ENCODE data around the gene BLCAP.
"Not testable (repeated sequence)": the region's sequence is repeated elsewhere in the genome, so short reads cannot be mapped to it uniquely, and the experiment has no call there.

BLCAP gene

DNA sequence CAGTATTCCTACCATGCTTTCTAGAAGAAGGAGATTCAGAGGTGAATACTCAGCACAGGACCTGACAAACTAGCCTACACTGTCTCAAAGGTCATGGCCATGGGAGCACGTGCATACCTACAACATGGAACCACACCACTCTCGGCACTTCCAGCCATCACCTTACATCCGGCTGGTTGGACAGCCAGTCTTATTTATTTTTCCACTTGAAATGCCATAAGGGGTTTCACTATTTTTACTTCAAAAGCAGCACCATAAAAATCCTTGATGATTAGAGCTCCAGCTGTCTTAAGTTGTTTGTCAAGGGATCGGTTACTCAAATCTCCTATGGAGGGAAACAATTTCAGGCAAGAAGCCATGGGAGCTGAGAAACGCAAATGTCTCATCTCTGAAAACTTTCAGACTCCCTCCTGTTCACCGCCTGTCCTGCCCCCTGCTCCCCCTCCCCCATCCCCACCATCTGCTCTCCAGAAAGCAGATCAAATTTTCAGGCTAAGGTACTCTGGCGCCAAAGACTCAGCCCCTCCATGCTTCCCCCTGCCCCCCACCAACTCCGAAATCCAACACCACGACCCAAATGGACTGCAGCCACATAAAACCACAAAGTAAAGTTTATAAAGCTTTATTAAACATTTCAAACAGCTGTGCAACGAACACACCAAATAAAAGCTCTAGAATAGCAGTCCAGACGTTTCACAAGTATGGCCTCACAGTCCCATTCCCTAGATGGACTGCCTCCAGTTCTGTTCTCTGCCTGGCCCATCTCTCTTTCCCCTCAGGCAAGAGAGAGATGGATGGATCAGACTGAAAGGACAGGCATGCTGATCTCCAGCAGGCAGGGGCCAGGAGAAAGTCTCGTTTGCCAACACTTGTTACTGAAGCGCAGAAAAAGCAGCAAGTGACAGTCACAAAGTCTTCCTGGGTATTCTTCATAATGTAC lies 10.6 kb downstream of the BLCAP start:
- no peak for DNase-seq (ENCODE audit: low read depth, low spot score)

DNA sequence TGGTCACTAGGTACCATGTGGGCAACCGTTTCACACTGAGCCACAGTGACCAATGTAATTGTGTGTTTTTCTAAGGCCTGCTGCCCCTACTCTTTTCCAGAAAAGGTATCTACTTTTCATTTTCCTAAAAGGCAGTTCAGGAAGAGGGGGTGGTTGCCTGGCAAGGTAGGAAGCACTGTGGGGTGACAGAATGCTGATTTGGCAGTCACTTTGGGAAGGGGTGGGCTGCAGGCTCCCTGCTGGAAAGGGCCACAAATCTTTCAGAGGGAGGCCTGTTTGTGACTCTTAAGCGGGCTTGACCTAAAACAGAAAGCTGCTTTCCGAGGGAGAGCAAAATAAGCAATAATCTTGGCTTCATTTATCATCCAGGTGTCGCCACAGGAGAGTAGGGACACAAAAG lies 11.8 kb downstream of the BLCAP start:
- no peak for DNase-seq (ENCODE audit: low read depth, low spot score)

GRCh38 chr20:37513779-37514359 lies 13.8 kb downstream of the BLCAP start:
- DNase-seq (ENCODE audit: low read depth, low spot score): no peak

GRCh38 chr20:37511610-37512275 lies 15.9 kb downstream of the BLCAP start:
- no peak for DNase-seq (ENCODE audit: low read depth, low spot score)

DNA sequence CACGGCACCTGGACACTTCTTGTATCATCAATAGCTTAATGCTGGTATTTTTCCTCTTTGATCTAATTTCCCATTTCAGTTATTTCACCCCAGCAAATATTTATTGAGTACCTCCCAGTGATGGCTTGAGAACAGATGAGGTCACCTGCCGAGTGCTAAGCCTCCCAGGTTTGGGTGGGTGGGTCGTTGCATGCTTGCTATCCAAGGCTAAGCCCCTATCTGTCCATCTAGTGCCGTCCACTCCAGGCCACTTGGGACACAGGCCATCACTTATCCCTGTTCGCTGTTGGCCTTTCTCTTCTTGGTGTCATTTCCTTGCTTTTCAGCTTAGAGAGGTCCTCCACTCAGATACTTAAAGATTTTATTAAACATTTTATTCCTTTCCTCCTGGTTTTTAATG lies 17.4 kb downstream of the BLCAP start:
- no peak for DNase-seq (ENCODE audit: low read depth, low spot score)

DNA sequence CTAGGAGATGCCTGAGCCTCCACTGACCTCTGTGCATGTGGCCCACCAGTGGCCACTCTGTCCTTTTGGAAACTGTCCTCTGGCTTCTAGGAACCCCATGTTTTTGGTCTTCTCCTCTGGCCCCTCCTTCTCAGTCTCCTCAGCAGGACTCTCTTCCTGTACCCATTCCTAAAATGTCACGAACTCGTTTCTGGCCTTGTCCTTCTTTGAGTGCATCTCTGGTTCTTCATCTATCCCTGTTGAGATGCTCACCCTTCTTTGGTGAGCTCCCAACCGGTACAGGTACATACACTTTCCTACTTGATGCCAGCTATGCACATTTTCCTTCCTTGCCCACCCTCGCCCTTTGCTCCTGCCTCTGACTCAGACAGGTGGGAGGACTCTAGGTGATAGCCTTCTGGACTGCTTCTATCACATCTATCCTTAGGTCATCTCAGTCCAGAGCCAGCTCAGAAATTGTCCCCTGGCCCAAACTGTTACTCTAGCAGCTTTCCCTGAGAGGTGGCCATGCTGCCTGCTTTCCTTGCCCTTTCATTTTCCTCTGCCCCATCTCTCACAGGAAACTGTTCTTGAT lies 21.4 kb downstream of the BLCAP start:
- no peak for DNase-seq (ENCODE audit: low read depth, low spot score)

DNA sequence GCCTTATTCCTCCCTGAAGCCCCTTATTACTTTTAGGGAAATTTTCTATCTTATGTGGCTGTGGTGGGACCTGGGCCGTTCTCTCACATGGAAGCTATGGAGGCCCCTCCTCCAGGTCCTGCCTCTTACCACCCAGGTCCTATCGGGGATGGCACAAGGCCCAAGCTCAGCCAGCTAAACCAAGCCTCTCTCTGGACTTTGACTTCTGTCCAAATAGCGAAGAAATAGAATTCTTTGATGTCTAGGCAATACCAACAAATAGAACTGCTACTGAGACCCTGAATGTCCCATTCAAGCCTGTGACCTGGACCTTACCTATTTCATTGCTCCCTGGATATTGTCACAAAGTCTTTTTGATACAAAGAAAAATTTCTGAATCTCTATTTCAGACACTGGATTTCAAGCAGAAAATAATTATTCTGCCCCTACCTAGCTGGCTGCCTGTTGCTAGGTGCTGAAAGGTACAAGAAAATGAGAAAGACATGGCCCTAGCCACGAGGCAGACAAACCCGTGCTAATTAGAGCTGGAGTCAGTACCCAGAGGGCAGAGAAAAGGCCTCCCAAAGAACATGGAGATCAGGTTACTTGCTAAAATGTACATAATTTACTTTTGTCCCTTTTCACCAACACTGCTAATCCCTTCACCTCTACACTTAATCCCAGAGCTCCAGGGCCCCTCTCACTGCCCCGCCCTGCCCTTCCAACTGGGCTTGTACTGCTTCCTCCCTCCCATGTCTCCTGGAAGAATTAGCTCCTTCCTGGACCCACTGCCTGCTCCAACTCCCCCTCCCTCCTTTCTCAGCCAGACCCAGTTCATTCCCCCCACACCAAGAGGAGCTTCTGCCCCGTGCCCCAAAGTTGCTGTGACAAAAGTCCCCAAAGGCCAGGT lies 22.2 kb downstream of the BLCAP start:
- no peak for DNase-seq (ENCODE audit: low read depth, low spot score)

DNA sequence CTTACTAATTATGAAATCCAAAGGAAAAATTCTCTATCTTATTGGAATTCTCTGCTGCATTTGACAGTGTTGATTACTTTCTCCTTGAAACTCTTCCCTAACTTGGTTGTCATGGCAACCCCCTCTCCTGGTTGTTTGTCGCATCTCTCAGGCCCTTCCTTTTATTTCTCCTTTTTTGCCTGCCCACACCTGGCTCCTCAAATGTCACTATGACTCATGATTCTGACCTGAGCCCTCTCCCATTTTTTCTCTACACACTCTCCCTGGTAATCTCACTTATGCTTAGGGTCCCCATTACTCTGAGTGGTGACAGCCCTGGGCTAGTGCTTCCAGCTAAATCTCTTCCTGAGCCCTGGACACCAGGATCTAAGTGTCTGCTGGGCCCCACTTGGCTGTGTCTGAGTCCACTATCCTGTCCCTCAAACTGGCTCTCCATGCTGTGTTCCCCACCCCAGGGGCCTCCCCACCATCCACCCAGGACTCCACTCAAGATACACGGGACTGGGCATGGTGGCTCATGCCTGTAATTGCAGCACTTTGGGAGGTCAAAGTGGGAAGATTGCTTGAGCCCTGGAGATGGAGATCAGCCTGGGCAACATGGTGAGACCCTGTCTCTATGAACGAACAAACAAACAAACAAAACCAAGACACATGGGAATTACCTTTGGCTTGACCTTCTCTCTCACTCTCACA lies 23.1 kb downstream of the BLCAP start:
- no peak for DNase-seq (ENCODE audit: low read depth, low spot score)

DNA sequence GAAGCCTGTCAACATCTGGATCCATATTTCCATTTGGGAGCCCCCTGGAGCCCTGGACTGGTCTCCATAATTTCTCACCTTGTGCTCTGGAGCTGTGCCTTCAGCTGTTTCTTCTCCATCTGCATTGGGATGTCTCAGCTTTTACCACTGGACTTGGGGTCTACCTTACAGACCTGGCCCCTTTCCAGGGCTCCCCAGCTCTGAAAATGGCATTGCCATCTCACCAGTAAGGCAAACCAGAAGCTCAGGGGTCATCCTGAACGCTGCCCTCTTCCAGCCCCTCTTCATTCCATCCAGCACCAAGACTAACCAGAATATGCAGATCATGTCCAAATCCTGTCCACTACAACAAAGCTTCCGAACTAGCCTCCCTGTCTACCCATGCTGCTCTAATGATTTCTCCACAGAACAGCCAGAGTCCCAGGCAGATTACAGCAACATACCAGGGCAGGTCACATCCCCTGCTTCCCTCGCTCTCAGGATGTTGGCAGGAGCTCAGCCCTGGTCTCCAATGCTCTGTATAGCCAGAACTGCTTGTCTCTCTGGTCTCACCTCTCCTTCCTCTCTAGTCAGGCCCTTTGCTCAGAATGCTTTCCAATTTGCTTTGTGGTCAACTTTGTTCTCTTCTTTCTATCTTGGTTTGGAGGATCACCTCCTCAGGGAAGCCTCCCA lies 24.3 kb downstream of the BLCAP start:
- no peak for DNase-seq (ENCODE audit: low read depth, low spot score)

- DNase-seq (ENCODE audit: low read depth, low spot score): no peak
Measured at GRCh38 chr20:37502654-37503053, 25.0 kb downstream of the BLCAP start.

DNA sequence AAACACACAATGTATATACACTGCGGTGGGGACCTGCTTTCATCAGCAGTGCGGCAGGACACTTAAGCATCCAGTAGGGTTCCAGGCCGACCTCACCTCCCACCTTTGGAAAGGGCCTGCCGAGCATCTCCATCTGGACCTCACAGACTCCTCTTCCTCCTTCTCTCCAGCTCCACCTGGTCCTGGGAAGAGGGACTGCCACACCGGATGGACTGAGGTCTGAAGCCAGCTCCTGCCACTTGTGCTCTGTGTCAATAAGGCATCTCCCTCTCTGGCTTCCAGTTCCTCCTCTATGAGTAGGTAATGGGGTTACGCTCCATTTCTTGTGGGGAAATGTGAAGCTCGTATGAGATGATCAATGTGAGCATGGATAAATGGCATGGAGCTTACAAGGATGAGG lies 25.7 kb downstream of the BLCAP start:
- peak; percentile 40 for DNase-seq (ENCODE audit: low read depth, low spot score)

DNA sequence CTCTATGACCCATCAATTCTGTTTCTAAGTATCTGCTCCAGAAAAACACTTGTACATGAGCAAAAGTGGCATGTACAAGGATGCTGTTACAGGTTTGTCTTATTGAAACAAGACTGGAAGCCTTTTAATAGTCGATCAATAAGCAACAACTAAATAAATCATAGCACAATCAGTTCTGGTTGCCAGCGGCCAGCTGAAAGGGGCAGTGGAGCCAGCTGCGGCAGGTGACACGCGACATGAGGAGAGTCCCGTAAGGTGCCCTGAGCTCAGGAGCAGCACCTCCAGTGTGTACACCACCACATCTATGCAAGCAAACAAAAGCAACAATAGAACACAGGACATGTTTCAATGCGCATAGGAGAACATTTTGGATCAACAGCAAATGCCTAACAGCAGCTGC lies 27.4 kb downstream of the BLCAP start:
- DNase-seq (ENCODE audit: low read depth, low spot score): no peak

GRCh38 chr20:37498066-37498665 lies 29.5 kb downstream of the BLCAP start:
- DNase-seq (ENCODE audit: low read depth, low spot score): no peak

DNA sequence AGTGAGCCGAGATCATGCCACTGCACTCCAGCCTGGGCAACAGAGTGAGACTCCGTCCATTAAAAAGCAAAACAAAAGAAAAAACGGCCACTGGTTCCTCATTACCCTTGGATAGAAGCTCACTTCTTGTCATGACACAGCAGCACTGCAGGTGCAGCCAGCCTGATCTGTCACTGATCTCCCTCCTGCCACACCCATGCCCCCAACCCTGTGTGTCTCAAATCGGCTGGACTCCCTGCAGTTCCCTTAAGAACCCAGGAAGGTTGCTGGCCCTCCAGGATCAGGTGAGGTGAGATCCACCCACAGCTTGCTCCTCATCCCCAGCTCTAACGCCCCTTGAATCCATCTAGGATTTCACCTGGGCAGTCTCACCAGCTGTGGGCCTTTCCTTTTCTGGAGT lies 32.9 kb downstream of the BLCAP start:
- no peak for DNase-seq (ENCODE audit: low read depth, low spot score)

DNA sequence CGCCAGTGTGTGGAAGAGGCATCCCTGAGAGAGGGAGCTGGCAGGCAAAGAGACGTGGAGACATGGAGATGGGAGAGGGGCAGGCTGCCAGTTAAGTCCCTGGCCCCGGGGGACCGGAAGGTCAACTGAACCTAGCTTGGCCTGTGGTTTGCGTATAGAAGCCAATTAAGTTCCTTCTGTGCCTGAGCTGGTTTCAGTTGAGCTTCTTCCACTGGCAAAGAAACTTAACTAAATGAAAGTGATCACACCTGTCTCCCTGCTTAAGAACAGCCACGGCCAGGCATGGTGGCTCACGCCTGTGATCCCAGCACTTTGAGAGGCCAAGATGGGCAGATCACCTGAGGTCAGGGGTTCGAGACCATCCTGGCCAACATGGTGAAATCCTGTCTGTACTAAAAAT lies 33.4 kb downstream of the BLCAP start:
- no peak for DNase-seq (ENCODE audit: low read depth, low spot score)

DNA sequence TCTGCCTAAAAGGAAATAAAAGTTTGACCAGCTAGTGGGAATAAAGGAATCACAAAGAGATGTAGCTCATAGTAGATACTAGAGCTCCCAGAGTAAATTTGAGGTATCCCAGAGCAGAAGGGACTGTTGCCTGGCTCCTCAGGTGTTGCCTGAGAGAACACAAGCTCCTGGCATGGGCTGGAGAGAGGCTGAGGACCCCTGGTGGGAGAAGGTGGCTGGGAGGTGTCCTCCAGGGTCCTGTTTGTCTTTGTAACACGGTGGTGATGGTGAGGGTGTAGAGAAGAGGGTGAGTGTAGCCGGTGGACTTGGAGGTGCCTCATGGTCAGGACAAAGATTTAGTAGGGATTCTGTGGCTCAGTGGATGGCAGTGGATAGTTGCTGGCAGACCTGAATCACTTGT lies 34.7 kb downstream of the BLCAP start:
- DNase-seq (ENCODE audit: low read depth, low spot score): no peak

DNA sequence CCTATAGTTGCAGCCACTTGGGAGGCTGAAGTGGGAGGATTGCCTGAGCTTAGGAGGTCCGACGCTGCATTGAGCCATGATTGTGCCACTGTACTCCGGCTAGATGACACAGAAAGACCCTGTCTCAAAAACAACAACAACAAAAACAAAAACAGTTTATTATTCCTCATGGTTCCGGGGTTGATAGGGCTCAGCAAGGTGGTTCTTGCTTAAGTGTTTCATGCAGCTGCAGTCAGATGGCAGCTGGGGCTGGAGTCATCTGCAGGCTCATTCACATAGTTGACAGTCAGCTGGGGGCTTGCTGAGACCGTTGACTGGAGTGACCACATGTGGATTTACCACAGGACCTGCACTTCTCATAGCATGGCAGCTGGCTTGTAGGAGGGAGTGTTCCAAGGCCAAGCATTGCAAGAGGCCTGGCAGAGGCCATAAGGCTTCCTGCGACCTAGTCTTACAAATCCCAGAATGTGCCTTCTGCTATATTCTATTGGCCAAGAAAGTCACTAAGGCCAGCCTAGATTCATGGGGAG lies 35.5 kb downstream of the BLCAP start:
- DNase-seq (ENCODE audit: low read depth, low spot score): no peak

DNA sequence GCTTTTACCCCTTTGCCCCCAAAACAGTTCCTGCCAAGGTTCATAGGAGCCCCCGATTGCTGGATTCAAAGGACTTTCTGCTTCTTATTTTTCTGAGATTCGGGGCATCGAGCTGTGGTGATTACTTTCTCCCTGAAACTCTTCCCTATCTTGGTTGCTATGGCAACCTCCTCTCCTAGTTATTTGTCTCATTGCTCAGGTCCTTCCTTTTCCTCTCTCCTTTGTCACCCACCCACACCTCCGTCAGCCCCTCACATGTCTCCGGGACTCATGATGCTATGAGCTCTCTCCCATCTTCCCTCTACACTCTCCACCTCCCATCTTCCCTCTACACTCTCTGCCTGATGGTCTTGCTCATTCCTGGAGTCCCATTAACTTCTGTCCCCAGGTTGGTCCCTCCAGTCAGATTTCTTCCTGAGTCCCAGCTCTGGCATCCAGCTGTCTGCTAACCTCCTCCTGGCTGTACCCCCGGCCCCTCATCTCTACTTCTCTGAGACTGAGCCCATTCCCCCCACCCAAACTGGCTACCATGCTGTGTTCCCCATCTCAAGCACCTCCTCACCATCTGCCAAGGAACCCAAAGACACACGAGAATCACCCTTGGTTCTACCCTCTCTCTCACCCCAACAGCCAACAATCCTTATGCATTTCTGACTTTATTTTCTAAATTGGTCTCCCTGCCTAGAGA lies 36.9 kb downstream of the BLCAP start:
- no peak for DNase-seq (ENCODE audit: low read depth, low spot score)

DNA sequence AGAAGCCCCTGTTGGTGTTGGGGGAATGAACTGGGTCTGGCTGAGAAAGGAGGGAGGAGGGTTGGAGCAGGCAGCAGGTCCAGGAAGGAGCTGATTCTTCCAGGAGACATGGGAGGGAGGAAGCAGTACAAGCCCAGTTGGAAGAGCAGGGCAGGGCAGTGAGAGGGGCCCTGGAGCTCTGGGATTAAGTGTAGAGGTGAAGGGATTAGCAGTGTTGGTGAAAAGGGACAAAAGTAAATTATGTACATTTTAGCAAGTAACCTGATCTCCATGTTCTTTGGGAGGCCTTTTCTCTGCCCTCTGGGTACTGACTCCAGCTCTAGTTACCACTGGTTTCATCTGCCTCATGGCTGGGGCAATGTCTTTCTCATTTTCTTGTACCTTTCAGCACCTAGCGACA lies 41.5 kb downstream of the BLCAP start:
- DNase-seq (ENCODE audit: low read depth, low spot score): not testable (repeated sequence)
